Vagina (tissue), 2 donors: ENCODE results near the gene RGS3. TPM values are rescaled to one million over a fixed set of nuclear protein-coding genes. Genes with fewer than 3 reads are reported as not detected.

Experiments
- DNase-seq, 2 donors: peaks; one replicate each; pipeline ENCODE4 v3.0.0-alpha.2; 2017; ENCODE audit errors: extremely low spot score in 2 of 2
- H3K27ac ChIP-seq: fragments of 200-600 bp; sonication (generic); one replicate; pipeline ENCODE4 v1.5.1; 2019
- H3K27me3 ChIP-seq: fragments of 200-600 bp; sonication (generic); one replicate; pipeline ENCODE4 v1.5.1; 2019
- H3K36me3 ChIP-seq, 2 donors: fragments of 200-600 bp; sonication (generic); one replicate each; pipeline ENCODE4 v1.5.1; 2017 to 2019
- H3K4me1 ChIP-seq: fragments of 200-600 bp; sonication (generic); one replicate; pipeline ENCODE4 v1.5.1; 2019
- H3K4me3 ChIP-seq, 2 donors: fragments of 200-600 bp; sonication (generic); 1 replicate in 1 of 2; 2 replicates in 1 of 2; pipeline ENCODE4 v1.5.1; 2016 to 2019
- H3K9me3 ChIP-seq: fragments of 200-600 bp; sonication (generic); one replicate; pipeline ENCODE4 v1.5.1; 2019
- CTCF ChIP-seq, 3 experiments: fragments of 450-650 bp in 2 of 3; fragments of 200-600 bp in 1 of 3; sonication (generic) in 1 of 3; IDR thresholded peaks; one replicate each; pipeline ENCODE4 v1.5.1; 2017 to 2019; ENCODE audit warnings: antibody characterized with exemption in 3 of 3, mild to moderate bottlenecking in 2 of 3, moderate library complexity in 2 of 3
- POLR2A ChIP-seq, 2 donors: fragments of 450-650 bp; IDR thresholded peaks; one replicate each; pipeline ENCODE4 v1.6.1; 2017; ENCODE audit warnings: antibody characterized with exemption in 2 of 2, mild to moderate bottlenecking in 2 of 2, moderate library complexity in 2 of 2
- POLR2AphosphoS5 ChIP-seq, 2 donors: sonication (generic); formaldehyde crosslinking; IDR thresholded peaks; one replicate each; pipeline ENCODE4 v1.9.0; 2017; ENCODE audit warnings: antibody characterized with exemption in 2 of 2, mild to moderate bottlenecking in 2 of 2, low read depth in 1 of 2; ENCODE audit not compliant: insufficient read depth in 1 of 2
- intact Hi-C: fragments of 100-400 bp; cut with DNase I; formaldehyde crosslinking; loops from one replicate; pipeline ENCODE4 v1.15.1; 2023
- total RNA-seq: library from RNA; depleted of rRNA; stranded (reverse); fragments of >200 nt; gene quantifications from one replicate; pipeline ENCODE4 v1.2.3, GENCODE V29; 2016

The RGS3 gene
- total RNA-seq, 1 donor from 2014 or later, result 27.0 TPM

GRCh38 chr9:113583511-113584427 is 120.2 kb downstream of the RGS3 start:
- Histone ChIP-seq H3K9me3 (no peaks in the 10 kb centered on the region), H3K4me1 (peaks cover 62% of the 10 kb centered on the region), H3K27me3 (no peaks in the 10 kb centered on the region), H3K4me3 (no peak overlapping the region), H3K36me3 (peaks cover 0 to 23% of the 10 kb centered on the region in 2 donors), H3K27ac (no peak overlapping the region)
- TF ChIP-seq CTCF (IDR thresholded peaks at IDR 0.05), result no peak
- TF ChIP-seq POLR2A (IDR thresholded peaks at IDR 0.05), result no peak
- TF ChIP-seq POLR2AphosphoS5 (IDR thresholded peaks at IDR 0.05; ENCODE audit: insufficient read depth in 1 of 2, low read depth in 1 of 2), result no peak
- intact Hi-C loops, result no loop called here
- no peak for DNase-seq

- Histone ChIP-seq H3K36me3 (peaks cover 0 to 23% of the 10 kb centered on the region in 2 donors), H3K27ac (no peak overlapping the region), H3K4me3 (no peak overlapping the region), H3K9me3 (no peaks in the 10 kb centered on the region), H3K4me1 (peaks cover 54% of the 10 kb centered on the region), H3K27me3 (no peaks in the 10 kb centered on the region)
- no peak for DNase-seq
- intact Hi-C loops, result no loop called here
- no peak for TF ChIP-seq POLR2A (IDR thresholded peaks at IDR 0.05)
- TF ChIP-seq CTCF (IDR thresholded peaks at IDR 0.05), result no peak
- no peak for TF ChIP-seq POLR2AphosphoS5 (IDR thresholded peaks at IDR 0.05; ENCODE audit: insufficient read depth in 1 of 2, low read depth in 1 of 2)
These were observed 121.0 kb downstream of the RGS3 start for GRCh38 chr9:113584428-113585084.

GRCh38 chr9:113585085-113585442 is 121.5 kb downstream of the RGS3 start:
- TF ChIP-seq CTCF (IDR thresholded peaks at IDR 0.05) (no peak), POLR2AphosphoS5 (IDR thresholded peaks at IDR 0.05; ENCODE audit: insufficient read depth in 1 of 2, low read depth in 1 of 2) (no peak), POLR2A (IDR thresholded peaks at IDR 0.05) (no peak)
- intact Hi-C loops, result no loop called here
- no peaks in the 10 kb centered on the region for H3K9me3 ChIP-seq
- H3K27ac ChIP-seq, result no peak overlapping the region
- no peak for DNase-seq
- H3K4me3 ChIP-seq, result no peak overlapping the region
- peaks cover 49% of the 10 kb centered on the region for H3K4me1 ChIP-seq
- H3K36me3 ChIP-seq, result peaks cover 0 to 23% of the 10 kb centered on the region in 2 donors
- H3K27me3 ChIP-seq, result no peaks in the 10 kb centered on the region

- no peak overlapping the region for H3K27ac ChIP-seq
- intact Hi-C loops, result no loop called here
- peaks cover 44% of the 10 kb centered on the region for H3K4me1 ChIP-seq
- no peaks in the 10 kb centered on the region for H3K27me3 ChIP-seq
- DNase-seq, result no peak
- no peak overlapping the region for H3K4me3 ChIP-seq
- peaks cover 0 to 23% of the 10 kb centered on the region in 2 donors for H3K36me3 ChIP-seq
- TF ChIP-seq POLR2A (IDR thresholded peaks at IDR 0.05) (no peak), CTCF (IDR thresholded peaks at IDR 0.05) (no peak), POLR2AphosphoS5 (IDR thresholded peaks at IDR 0.05; ENCODE audit: insufficient read depth in 1 of 2, low read depth in 1 of 2) (no peak)
- no peaks in the 10 kb centered on the region for H3K9me3 ChIP-seq
These were observed 122.0 kb downstream of the RGS3 start for GRCh38 chr9:113585555-113585954.
